ENCODE results near the gene UBQLN1.

The UBQLN1 gene

DNA sequence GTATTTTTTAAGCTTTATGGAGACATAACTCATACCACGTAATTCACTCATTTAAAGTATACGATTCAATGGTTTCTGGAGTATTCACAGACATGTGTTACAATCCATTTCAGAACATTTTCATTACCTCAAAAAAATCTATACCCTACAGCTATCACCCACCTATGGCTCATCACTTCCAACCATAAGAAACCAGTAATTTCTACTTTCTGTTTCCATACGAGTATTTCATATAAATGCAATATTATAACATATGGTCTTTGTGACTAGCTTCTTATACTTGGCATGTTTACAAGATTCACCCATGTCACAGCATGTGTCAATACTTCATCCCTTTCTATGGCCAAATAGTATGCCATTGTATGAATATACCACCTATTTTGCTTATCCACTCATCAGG lies 18.8 kb downstream of the UBQLN1 start:
- no peak for DNase-seq (ENCODE audit: low spot score)

- no peak for DNase-seq (ENCODE audit: low spot score)
Observed at GRCh38 chr9:83681490-83681889, 26.3 kb downstream of the UBQLN1 start.

DNA sequence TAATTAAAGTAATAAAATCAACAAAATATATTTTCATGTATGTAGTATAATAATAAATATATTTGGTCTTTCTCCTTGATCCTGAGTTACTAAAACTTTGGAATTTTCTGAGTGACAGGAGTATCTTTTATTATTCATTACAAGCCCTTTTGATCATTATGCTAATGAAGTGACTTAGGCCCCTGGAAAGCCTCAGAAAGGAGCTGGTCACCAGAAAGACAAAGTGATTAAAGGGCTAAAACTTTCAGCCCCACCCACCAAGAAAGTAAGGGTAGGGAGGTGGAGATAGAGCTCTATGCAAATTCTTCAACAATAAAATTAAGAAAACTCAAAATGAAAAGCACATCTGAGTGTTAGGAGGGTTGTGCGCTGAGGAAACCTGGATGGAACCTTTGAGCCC lies 27.5 kb downstream of the UBQLN1 start:
- DNase-seq (ENCODE audit: low spot score): no peak

DNA sequence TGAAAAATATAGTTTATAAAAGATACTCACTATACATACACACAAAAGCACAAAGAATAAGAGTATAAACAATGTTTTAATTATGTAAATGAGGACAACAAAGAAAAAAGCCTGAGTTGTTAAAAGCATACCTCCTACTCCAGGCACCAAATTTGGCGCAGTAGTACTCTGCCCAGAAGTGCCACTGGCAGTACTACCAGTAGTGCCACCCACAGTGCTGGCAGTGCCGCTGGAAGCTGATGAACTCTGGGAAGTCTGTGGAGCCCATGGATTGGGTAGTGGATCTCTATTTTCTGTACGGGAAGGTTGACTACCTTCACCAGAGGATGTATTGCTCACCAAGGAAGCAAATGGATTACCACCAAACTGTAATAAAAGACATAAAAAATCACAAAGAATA lies 30.2 kb downstream of the UBQLN1 start:
- DNase-seq (ENCODE audit: low spot score): no peak

- DNase-seq (ENCODE audit: low spot score): no peak
Observed at GRCh38 chr9:83675466-83675865, 32.3 kb downstream of the UBQLN1 start.

- DNase-seq (ENCODE audit: low spot score): no peak
Observed at GRCh38 chr9:83671451-83671850, 36.3 kb downstream of the UBQLN1 start.

- no peak for DNase-seq (ENCODE audit: low spot score)
Observed at GRCh38 chr9:83670381-83670780, 37.4 kb downstream of the UBQLN1 start.

- DNase-seq (ENCODE audit: low spot score): no peak
Observed at GRCh38 chr9:83669067-83669466, 38.7 kb downstream of the UBQLN1 start.

- DNase-seq (ENCODE audit: low spot score): no peak
Observed at GRCh38 chr9:83665580-83666200, 42.1 kb downstream of the UBQLN1 start.

DNA sequence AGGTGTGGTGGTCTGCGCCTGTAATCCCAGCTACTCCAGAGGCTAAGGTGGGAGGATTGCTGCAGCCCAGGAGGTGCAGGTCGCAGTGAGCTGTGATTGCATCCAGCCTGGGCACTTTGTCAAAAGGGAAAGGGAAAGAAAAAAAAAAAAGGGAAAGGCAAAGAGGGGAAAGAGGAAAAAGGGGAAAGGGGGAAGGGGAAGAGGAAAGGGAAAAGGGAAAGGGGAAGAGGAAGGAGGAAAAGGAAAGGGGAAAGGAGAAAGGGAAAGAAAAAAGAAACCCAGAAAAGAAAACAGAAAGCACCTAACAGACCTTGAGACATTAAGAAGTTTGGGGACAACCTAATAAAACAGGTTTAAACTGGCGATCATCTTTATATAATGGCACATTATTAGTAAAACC lies 44.8 kb downstream of the UBQLN1 start:
- DNase-seq (ENCODE audit: low spot score): no peak

DNA sequence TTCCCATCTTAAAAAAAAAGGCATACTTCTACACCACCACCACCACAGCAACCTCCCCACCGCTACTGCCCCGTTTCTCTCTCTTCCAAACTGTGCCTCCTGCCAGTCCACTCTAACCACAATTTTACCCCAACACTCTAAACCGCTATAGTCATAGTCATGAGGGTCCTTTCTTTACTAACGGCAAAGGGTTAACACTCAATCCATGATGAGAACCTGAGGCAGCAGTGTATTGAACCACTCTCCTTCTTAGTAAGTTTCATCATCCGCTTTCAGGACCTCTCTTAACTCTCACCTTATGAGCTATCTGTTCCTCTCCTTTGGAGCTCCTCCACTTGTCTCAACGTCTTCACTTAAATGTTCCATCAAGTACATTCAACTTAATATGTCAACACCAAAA lies 50.8 kb downstream of the UBQLN1 start:
- DNase-seq (ENCODE audit: low spot score): no peak

- DNase-seq (ENCODE audit: low spot score): no peak
Observed at GRCh38 chr9:83656032-83656680, 51.6 kb downstream of the UBQLN1 start.

DNA sequence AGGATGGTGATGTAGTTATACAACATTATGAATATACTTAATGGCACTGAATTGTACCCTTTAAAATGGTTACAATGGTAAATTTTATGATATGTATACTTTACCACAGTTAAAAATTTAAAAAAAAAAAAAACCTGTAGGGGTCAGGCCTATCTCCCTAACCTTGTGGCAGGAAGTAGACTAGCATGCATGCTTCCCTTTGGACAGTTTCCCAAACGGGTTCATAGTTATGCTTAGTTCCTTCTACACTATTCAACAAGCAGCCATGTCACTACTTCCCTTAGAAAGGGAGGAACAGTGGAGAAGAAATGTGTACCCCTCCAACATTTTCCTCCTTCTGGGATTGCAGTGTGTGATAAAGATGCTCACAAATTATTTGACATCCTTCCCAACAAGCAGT lies 52.3 kb downstream of the UBQLN1 start:
- no peak for DNase-seq (ENCODE audit: low spot score)

- DNase-seq (ENCODE audit: low spot score): no peak
Observed at GRCh38 chr9:83652433-83652832, 55.3 kb downstream of the UBQLN1 start.

- no peak for DNase-seq (ENCODE audit: low spot score)
Observed at GRCh38 chr9:83651558-83651957, 56.2 kb downstream of the UBQLN1 start.

DNA sequence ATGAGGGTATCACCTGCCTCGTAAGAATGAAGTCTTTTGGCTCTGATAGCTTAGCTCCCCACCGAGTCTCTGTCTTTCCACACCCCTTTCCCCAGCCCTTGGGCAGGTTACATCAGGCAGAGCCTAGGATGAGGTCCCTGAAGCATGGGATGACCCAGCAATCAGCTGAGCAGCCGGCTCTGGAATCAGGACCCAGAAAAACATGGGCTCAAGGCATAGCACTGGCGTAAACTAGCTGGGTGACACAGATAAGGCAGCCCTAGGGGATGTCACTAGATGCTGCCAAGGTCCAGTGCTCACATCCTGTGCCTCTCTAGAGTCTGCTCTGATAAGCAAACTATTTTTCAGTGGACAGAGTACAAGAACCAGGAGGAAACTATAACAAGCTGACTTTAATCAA lies 58.2 kb downstream of the UBQLN1 start:
- no peak for DNase-seq (ENCODE audit: low spot score)

DNA sequence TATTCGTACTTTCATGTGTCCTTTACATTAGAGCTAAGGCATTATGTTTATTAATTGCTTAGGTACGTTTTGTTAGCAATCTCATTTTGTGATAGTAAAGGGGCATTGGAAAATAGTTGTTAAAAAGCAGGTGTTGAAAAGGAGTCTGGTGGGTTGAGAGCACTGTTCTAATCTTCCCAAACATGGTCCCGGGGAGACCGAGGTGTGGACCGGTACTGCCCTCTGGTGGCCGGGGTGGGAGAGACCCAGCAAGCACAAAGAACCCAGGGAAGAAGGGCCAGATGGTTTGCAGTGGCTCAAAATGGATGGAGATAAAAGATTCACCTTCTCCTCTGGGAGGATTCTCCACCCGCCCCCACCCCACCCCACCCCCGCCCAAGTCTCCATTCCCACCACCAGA lies 58.7 kb downstream of the UBQLN1 start:
- no peak for DNase-seq (ENCODE audit: low spot score)

GRCh38 chr9:83646500-83647239 lies 61.1 kb downstream of the UBQLN1 start:
- no peak for DNase-seq (ENCODE audit: low spot score)

- DNase-seq (ENCODE audit: low spot score): no peak
Observed at GRCh38 chr9:83642793-83643192, 65.0 kb downstream of the UBQLN1 start.

DNA sequence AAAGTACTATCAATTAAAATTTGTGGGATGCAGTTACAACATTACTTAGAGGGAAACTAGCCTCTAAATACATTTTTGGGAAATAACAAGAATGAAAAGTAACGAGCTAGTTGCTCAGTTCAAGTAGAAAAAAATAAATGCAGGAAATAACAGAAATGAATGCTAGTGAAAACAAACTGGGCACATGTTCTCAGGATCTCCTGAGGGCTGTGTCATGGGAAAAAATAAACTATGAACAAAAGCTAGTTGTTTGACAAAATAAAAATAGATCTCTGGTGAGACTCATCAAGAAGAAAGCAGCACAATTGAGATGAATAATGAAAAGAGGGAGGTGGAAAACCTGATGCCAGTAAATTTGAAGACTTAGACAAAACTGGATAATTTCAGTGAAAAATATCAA lies 68.5 kb downstream of the UBQLN1 start:
- DNase-seq (ENCODE audit: low spot score): no peak

- no peak for DNase-seq (ENCODE audit: low spot score)
Observed at GRCh38 chr9:83637389-83637788, 70.4 kb downstream of the UBQLN1 start.

- no peak for DNase-seq (ENCODE audit: low spot score)
Observed at GRCh38 chr9:83636813-83637212, 70.9 kb downstream of the UBQLN1 start.

DNA sequence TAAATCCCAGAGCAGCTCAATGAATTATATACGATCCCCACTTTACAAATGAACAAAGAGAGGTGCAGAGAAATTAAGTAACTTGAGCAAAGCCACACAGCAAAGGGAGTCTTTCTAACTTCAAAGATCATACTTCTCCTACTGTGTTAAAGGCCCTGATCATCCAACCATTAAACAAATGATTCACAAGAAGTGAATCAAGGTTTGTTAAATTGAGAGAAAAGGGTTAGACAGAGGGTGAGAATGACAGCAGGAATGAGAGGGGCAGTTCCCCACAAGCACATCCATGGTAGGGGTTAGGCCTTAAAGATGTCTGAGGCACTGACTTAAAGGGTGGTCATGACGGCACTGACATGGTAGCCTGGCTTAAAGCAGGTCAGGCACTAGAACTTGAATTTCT lies 74.1 kb downstream of the UBQLN1 start:
- no peak for DNase-seq (ENCODE audit: low spot score)

GRCh38 chr9:83633255-83633654 lies 74.5 kb downstream of the UBQLN1 start:
- no peak for DNase-seq (ENCODE audit: low spot score)
